H1 (cell line): ENCODE measurements around the gene KNDC1.

Source experiments
- BRCA1 ChIP-seq: IDR thresholded peaks from 2 replicates; pipeline ENCODE4 v1.6.1; 2012; ENCODE audit warnings: low read depth, low read length, improper control_type of control experiment
- CTCF ChIP-seq, 3 experiments: IDR thresholded peaks; 1 replicate in 2 of 3; 2 replicates in 1 of 3; pipeline versions ENCODE4 v1.5.1 to v1.6.1; 2011; ENCODE audit warnings: low read length in 3 of 3, mild to moderate bottlenecking in 3 of 3, inconsistent platforms in 2 of 3, low read depth in 1 of 3, moderate library complexity in 1 of 3; ENCODE audit not compliant: insufficient read depth in 1 of 3; ENCODE audit errors: control extremely low read depth in 1 of 3
- HDAC2 ChIP-seq, 2 experiments: fragments of 300-600 bp in 1 of 2; sonication (generic) in 1 of 2; IDR thresholded peaks; 2 replicates each; pipeline ENCODE4 v1.6.1; 2011 to 2012; ENCODE audit warnings: low read depth in 2 of 2, low read length in 2 of 2, mild to moderate bottlenecking in 2 of 2, moderate library complexity in 2 of 2, borderline replicate concordance in 1 of 2, inconsistent platforms in 1 of 2
- JUN ChIP-seq: IDR thresholded peaks from 2 replicates; pipeline ENCODE4 v1.6.1; 2011; ENCODE audit warnings: low read depth, mild to moderate bottlenecking, improper control_type of control experiment, low read length
- MAFK ChIP-seq: IDR thresholded peaks from 2 replicates; pipeline ENCODE4 v1.6.1; 2012; ENCODE audit warnings: low read depth, mild to moderate bottlenecking, improper control_type of control experiment, low read length
- POLR2A ChIP-seq, 2 experiments: IDR thresholded peaks; 1 replicate in 1 of 2; 2 replicates in 1 of 2; pipeline ENCODE4 v1.6.1; 2011; ENCODE audit warnings: low read depth in 2 of 2, low read length in 2 of 2, mild to moderate bottlenecking in 2 of 2; ENCODE audit errors: control extremely low read depth in 1 of 2
- POLR2AphosphoS5 ChIP-seq: IDR thresholded peaks from 2 replicates; pipeline ENCODE4 v1.6.1; 2011; ENCODE audit warnings: low read depth, low read length
- SUZ12 ChIP-seq: fragments of 200-600 bp; sonication (generic); IDR thresholded peaks from 2 replicates; pipeline ENCODE4 v1.6.1; 2012; ENCODE audit warnings: mild to moderate bottlenecking, inconsistent platforms, low read length, moderate library complexity, mixed read lengths
- TAF7 ChIP-seq: optimal IDR thresholded peaks from 2 replicates; pipeline ENCODE3; 2011; ENCODE audit warnings: low read depth, mild to moderate bottlenecking, inconsistent platforms, low read length, moderate library complexity, borderline replicate concordance
- TF ChIP-seq, protein P1 (sequence below): IDR thresholded peaks from 2 replicates; pipeline ENCODE4 v1.6.1; 2011; ENCODE audit warnings: low read length, improper control_type of control experiment

DNA sequence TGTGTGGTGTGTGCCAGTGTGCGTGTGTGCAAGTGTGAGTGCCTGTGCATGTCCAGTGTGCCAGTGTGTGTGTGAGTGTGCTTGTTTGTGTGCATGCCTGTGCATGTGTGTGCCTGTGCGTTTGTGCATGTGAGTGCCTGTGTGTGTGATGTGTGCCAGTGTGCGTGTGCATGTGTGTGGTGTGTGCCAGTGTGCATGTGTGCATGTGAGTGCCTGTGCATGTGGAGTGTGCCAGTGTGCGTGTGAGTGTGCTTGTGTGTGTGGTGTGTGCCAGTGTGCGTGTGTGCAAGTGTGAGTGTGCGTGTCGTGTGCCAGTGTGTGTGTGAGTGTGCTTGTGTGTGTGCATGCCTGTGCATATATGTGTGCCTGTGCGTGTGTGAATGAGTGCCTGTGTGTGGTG, 38.5 kb upstream of the KNDC1 start:
- TF ChIP-seq SUZ12 (no peak), CTCF (IDR thresholded peaks at IDR 0.05; ENCODE audit: control extremely low read depth in 1 of 3, insufficient read depth in 1 of 3, low read depth in 1 of 3, low read length in 3 of 3) (no peak), POLR2A (IDR thresholded peaks at IDR 0.05; ENCODE audit: control extremely low read depth in 1 of 2, low read depth in 2 of 2, low read length in 2 of 2) (no peak), BRCA1 (no peak), JUN (no peak), POLR2AphosphoS5 (no peak), HDAC2 (IDR thresholded peaks at IDR 0.05; ENCODE audit: borderline replicate concordance in 1 of 2, low read depth in 2 of 2, low read length in 2 of 2) (no peak), TAF7 (no peak), MAFK (no peak)
- TF ChIP-seq, protein P1, sequence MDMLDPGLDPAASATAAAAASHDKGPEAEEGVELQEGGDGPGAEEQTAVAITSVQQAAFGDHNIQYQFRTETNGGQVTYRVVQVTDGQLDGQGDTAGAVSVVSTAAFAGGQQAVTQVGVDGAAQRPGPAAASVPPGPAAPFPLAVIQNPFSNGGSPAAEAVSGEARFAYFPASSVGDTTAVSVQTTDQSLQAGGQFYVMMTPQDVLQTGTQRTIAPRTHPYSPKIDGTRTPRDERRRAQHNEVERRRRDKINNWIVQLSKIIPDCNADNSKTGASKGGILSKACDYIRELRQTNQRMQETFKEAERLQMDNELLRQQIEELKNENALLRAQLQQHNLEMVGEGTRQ, result no peak
